Measurements from ENCODE around the gene LXN.

Gene LXN

GRCh38 chr3:158666416-158666815 is 6.0 kb downstream of the LXN start:
- no peak for DNase-seq

- no peak for DNase-seq
These were observed 8.6 kb downstream of the LXN start for GRCh38 chr3:158663832-158664231.

GRCh38 chr3:158663246-158663645 is 9.2 kb downstream of the LXN start:
- no peak for DNase-seq

GRCh38 chr3:158660711-158661110 is 11.7 kb downstream of the LXN start:
- DNase-seq: no peak

- DNase-seq: peak; percentile 77
These were observed 12.8 kb downstream of the LXN start for GRCh38 chr3:158659454-158660237.

GRCh38 chr3:158658889-158659288 is 13.6 kb downstream of the LXN start:
- DNase-seq: no peak

- no peak for DNase-seq
These were observed 20.0 kb downstream of the LXN start for GRCh38 chr3:158652463-158652862.

GRCh38 chr3:158651192-158651591 is 21.3 kb downstream of the LXN start:
- no peak for DNase-seq

- no peak for DNase-seq
These were observed 22.7 kb downstream of the LXN start for GRCh38 chr3:158649791-158650190.

GRCh38 chr3:158644345-158644908 is 28.0 kb downstream of the LXN start, which contains the start of gene GFM1:
Gene GFM1 (plus strand): TSS chr3:158644527. CDS start chr3:158644635, 108 bp downstream.
- DNase-seq: peak; percentile 97

GRCh38 chr3:158642474-158643210 is 29.8 kb downstream of the LXN start:
- DNase-seq: peak; percentile 7

- DNase-seq: no peak
These were observed 30.4 kb downstream of the LXN start for GRCh38 chr3:158642005-158642404.

GRCh38 chr3:158640646-158641045 is 31.8 kb downstream of the LXN start:
- DNase-seq: peak; percentile 2

- no peak for DNase-seq
These were observed 40.5 kb downstream of the LXN start for GRCh38 chr3:158631981-158632380.

GRCh38 chr3:158625881-158626280 is 46.6 kb downstream of the LXN start:
- no peak for DNase-seq

GRCh38 chr3:158617982-158618875 is 54.2 kb downstream of the LXN start:
- peak; percentile 5 for DNase-seq

All from DMS53 (cell line).